Thyroid gland (tissue), 4 donors: ENCODE results near the gene TNNC1. TPM values are rescaled to one million over a fixed set of nuclear protein-coding genes. Genes with fewer than 3 reads are reported as not detected.

Source experiments
- DNase-seq, 2 donors: peaks; one replicate each; pipeline ENCODE4 v3.0.0-alpha.2; 2019
- H3K27ac ChIP-seq, 3 donors: fragments of 200-600 bp; sonication (generic); 1 replicate in 2 of 3; 2 replicates in 1 of 3; pipeline ENCODE4 v1.5.1; 2016 to 2019; ENCODE audit warnings: mild to moderate bottlenecking in 1 of 3, moderate library complexity in 1 of 3
- H3K27me3 ChIP-seq: fragments of 200-600 bp; sonication (generic); one replicate; pipeline ENCODE4 v1.5.1; 2019
- H3K36me3 ChIP-seq, 2 donors: fragments of 200-600 bp; sonication (generic); one replicate each; pipeline ENCODE4 v1.5.1; 2016 to 2019
- H3K4me1 ChIP-seq, 2 donors: fragments of 200-600 bp; sonication (generic); one replicate each; pipeline ENCODE4 v1.5.1; 2017 to 2019
- H3K4me3 ChIP-seq, 3 donors: fragments of 200-600 bp; sonication (generic); replicated peaks in 1 of 3; 1 replicate in 2 of 3; 2 replicates in 1 of 3; pipeline ENCODE4 v1.5.1; 2016; ENCODE audit warnings: mild to moderate bottlenecking in 1 of 3
- H3K9me3 ChIP-seq: fragments of 200-600 bp; sonication (generic); one replicate; pipeline ENCODE4 v1.5.1; 2017
- CTCF ChIP-seq, 6 experiments: fragments of 200-600 bp in 3 of 6; fragments of 450-650 bp in 3 of 6; sonication (generic) in 3 of 6; IDR thresholded peaks; one replicate each; pipeline ENCODE4 v1.5.1; 2016 to 2019; ENCODE audit warnings: antibody characterized with exemption in 6 of 6, mild to moderate bottlenecking in 2 of 6, inconsistent platforms in 1 of 6, moderate library complexity in 1 of 6
- POLR2A ChIP-seq, 2 donors: fragments of 450-650 bp; IDR thresholded peaks; one replicate each; pipeline ENCODE4 v1.6.1; 2017; ENCODE audit warnings: antibody characterized with exemption in 2 of 2, mild to moderate bottlenecking in 2 of 2, moderate library complexity in 1 of 2
- WGBS, 2 donors: methylation state at CpG; one replicate each; pipeline ENCODE4 v1.1.5; 2017; 5-methylcytosine and 5-hydroxymethylcytosine counted together
- intact Hi-C: fragments of 100-400 bp; cut with DNase I; formaldehyde crosslinking; loops from one replicate; pipeline ENCODE4 v1.15.1; 2023
- total RNA-seq, 4 donors: library from RNA; depleted of rRNA; stranded (reverse); fragments of >200 nt; gene quantifications; one replicate each; pipeline ENCODE4 v1.2.3, GENCODE V29; 2016

Gene TNNC1
- total RNA-seq, 4 donors from 2014 or later: 4.0 to 43.5 (median 13.9) TPM

- Histone ChIP-seq H3K4me1 (peaks cover 3 to 12% of the 10 kb centered on the region in 2 donors), H3K27me3 (no peaks in the 10 kb centered on the region), H3K36me3 (no peaks in the 10 kb centered on the region), H3K4me3 (no peak overlapping the region), H3K9me3 (no peaks in the 10 kb centered on the region), H3K27ac (no peak overlapping the region)
- no peak for DNase-seq
- intact Hi-C loops: no loop called here
- WGBS, 2 donors: 76 to 82% methylated on average over 14 to 21 of the region's 24 CpGs
- TF ChIP-seq POLR2A (IDR thresholded peaks at IDR 0.05): no peak
- TF ChIP-seq CTCF (IDR thresholded peaks at IDR 0.05): no peak
Measured at GRCh38 chr3:52498137-52499054, 44.6 kb upstream of the TNNC1 start.

GRCh38 chr3:52495777-52496602 lies 42.1 kb upstream of the TNNC1 start:
- Histone ChIP-seq H3K4me3 (peak overlapping the region in 1 of 3 donors; percentile 5), H3K36me3 (peaks cover 13 to 15% of the 10 kb centered on the region in 2 donors), H3K27me3 (no peaks in the 10 kb centered on the region), H3K4me1 (peaks cover 3 to 29% of the 10 kb centered on the region in 2 donors), H3K9me3 (no peaks in the 10 kb centered on the region), H3K27ac (peak overlapping the region in 1 of 3 donors; percentile 39)
- TF ChIP-seq POLR2A (IDR thresholded peaks at IDR 0.05) (no peak), CTCF (IDR thresholded peaks at IDR 0.05) (no peak)
- intact Hi-C loops: no loop called here
- DNase-seq: no peak
- 70 to 74% methylated on average over 9 to 15 of the region's 16 CpGs for whole genome bisulfite sequencing, 2 donors

GRCh38 chr3:52494886-52495495 lies 41.1 kb upstream of the TNNC1 start, which contains the start of gene STAB1:
STAB1 (plus strand) TSS chr3:52495338; CDS start chr3:52495414, 76 bp downstream.
- Histone ChIP-seq H3K36me3 (peaks cover 23% of the 10 kb centered on the region in 2 donors), H3K4me3 (peak within 1 kb of the TSS in 1 of 3 donors; percentile 5), H3K27me3 (no peaks in the 10 kb centered on the region), H3K4me1 (peaks cover 3 to 35% of the 10 kb centered on the region in 2 donors), H3K9me3 (no peaks in the 10 kb centered on the region), H3K27ac (peak within 1 kb of the TSS in 2 of 3 donors; percentile 28 to 39)
- 55 to 62% methylated on average over 9 to 16 of the region's 25 CpGs for WGBS, 2 donors
- DNase-seq: peak; percentile 33 to 38
- no peak for TF ChIP-seq CTCF (IDR thresholded peaks at IDR 0.05)
- no peak for TF ChIP-seq POLR2A (IDR thresholded peaks at IDR 0.05)
- intact Hi-C loops: no loop called here

- WGBS, 2 donors: 59 to 71% methylated on average over 7 of the region's 7 CpGs
- H3K4me1 ChIP-seq: peaks cover 6 to 40% of the 10 kb centered on the region in 2 donors
- no peak overlapping the region for H3K4me3 ChIP-seq
Measured at GRCh38 chr3:52494445-52494844, 40.6 kb upstream of the TNNC1 start.

More at GRCh38 chr3:52494445-52494844, 40.6 kb upstream of the TNNC1 start:
- Histone ChIP-seq H3K27me3 (no peaks in the 10 kb centered on the region), H3K36me3 (peaks cover 28 to 29% of the 10 kb centered on the region in 2 donors), H3K27ac (peak overlapping the region in 2 of 3 donors; percentile 17), H3K9me3 (no peaks in the 10 kb centered on the region)
- intact Hi-C loops: no loop called here
- TF ChIP-seq POLR2A (IDR thresholded peaks at IDR 0.05): no peak
- TF ChIP-seq CTCF (IDR thresholded peaks at IDR 0.05): no peak
- peak; percentile 25 to 53 for DNase-seq
